GM12872 (cell line): ENCODE data around the gene DUSP22.

Experiments used
- TF ChIP-seq, protein P1 (sequence below): IDR thresholded peaks from 3 replicates; pipeline ENCODE4 v1.5.1; 2011; ENCODE audit warnings: low read depth, mild to moderate bottlenecking, low read length, moderate library complexity; ENCODE audit not compliant: insufficient read depth

Gene DUSP22

DNA sequence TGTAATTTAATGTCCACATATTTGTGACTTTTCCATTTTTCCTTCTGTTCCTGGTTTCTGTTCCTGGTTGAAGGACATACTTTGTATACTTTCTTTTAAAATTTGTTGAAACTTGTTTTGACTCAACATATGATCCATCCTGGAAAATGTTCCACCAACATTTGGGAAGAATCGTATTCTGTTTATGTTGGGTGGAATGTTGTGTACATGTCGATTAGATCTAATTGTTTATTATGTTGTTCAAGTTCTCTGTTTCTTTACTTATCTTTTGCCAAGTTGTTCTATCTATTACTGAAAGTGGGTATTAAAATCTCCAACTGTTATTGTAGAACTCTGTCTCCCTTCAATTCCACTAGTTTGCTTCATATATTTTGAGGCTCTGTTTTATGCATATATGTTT lies 27.7 kb upstream of the DUSP22 start:
- TF ChIP-seq, protein P1, sequence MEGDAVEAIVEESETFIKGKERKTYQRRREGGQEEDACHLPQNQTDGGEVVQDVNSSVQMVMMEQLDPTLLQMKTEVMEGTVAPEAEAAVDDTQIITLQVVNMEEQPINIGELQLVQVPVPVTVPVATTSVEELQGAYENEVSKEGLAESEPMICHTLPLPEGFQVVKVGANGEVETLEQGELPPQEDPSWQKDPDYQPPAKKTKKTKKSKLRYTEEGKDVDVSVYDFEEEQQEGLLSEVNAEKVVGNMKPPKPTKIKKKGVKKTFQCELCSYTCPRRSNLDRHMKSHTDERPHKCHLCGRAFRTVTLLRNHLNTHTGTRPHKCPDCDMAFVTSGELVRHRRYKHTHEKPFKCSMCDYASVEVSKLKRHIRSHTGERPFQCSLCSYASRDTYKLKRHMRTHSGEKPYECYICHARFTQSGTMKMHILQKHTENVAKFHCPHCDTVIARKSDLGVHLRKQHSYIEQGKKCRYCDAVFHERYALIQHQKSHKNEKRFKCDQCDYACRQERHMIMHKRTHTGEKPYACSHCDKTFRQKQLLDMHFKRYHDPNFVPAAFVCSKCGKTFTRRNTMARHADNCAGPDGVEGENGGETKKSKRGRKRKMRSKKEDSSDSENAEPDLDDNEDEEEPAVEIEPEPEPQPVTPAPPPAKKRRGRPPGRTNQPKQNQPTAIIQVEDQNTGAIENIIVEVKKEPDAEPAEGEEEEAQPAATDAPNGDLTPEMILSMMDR, result no peak

DNA sequence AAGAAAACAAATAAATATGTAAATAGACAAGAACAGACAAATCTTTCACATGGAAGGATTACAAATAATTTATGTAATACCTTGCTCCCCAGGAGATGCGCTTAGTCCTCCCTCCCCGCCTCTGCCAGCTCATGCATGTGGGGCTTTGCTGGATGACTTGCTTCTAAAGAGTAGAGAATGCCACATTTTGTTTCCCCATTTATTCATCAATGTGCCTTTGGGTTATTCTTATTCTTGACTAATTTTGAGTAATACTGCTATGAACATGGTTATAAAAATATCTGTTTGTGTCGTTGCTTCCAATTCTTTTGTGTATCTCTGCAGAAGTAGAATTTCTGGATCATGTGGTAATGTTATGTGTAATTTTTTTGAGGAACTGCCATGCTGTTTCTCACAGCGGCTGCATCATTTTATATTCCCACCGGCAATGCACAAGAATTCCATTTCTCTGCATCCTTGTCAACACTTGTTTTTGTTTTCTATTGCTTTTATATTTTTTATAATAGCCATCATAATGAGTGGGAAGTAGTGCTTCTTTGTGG lies 23.8 kb upstream of the DUSP22 start:
- TF ChIP-seq, protein P1, result no peak

DNA sequence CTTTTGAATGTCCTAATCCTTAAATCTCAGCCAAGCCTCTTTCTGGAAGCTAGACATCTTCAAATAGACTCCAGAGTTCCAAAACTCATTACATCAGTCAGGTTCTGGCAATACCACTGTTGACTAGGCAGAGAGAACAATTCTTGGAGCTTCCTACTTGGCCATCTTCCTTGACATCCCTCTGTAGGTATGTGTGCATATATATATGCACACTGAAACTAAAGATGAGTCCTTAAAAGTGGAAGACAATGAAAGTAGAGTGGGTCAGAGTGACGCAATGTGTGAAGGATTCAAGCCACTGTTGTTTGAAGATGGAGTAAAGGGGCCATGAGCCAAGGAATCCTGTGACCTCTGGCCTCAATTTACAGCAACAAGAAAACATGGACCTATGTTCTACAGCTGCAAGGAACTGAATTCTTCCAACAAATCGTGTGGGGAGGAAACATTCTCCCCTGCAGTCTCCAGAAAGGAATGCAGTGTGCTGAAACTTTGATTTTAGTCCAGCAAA lies 18.7 kb upstream of the DUSP22 start:
- TF ChIP-seq, protein P1, result no peak

DNA sequence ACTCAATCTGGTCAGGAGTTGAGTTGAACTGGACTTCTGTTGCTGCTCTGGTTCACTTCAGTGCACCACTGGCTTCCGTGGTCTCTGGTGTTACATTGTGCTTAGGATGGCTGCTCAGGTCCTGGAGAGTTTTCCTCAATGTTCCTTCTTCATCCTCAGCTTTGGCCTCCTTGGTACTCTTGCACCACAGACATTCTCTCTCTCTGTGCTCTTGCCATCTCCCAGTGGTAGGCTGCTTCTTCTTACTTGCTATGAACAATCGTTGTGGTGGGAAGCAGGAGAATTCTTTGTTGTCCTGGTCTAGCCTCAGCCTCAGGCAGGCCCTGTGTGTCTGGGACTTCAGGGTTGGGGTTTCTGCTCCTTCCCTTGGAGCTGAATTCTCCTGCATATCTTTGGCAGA lies 14.5 kb upstream of the DUSP22 start:
- TF ChIP-seq, protein P1, result no peak

DNA sequence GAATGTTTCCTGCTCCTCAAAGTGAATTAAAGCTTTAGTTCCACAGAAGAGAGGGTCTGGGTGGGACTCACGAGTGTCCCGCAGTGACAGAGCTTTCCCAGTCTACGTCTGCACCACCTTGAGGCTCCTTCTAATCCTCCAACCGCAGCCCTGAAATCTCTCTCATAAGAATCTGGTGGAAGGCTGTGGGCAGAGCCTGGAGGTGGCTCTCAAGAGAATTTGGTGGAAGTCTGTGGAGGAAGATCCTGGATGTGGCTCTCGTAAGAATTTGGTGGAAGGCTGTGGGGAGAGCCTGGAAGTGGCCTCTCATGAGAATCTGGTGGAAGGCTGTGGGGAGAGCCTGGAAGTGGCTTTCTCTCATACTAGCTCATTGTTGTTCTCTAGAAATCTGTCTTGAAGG lies 13.8 kb upstream of the DUSP22 start:
- TF ChIP-seq, protein P1, result no peak

DNA sequence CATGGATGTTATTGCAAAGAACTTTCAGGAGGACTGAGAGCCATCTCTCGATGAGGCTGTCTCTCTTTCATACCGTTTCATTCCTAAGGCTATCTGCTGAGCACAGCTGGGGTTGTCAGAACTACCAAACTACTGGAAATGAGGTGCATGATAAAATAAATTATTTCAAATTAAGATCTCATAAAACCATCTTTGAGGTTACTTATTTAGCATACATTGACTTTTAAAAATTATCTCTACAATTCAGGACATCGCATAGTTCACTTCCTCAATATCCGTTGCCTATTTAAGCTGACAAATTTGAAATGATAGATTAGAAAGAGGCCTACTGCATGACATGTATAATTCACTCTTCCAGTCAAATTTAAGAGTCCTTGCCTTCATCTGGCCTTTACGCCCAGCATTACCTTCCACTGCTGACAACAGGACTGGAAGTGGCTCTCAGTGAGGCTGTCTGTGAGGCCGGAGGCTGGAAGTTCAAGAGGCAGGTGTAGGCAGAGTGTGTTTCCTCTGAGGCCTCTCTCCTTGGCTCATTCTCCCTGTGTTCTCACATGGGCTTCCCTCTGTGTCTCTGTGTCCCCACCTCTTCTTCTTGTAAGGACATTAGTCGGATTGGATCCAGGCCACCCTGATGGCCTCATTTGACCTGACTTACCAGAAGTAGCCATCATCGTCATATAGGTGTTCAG lies 12.8 kb upstream of the DUSP22 start:
- TF ChIP-seq, protein P1, result no peak

DNA sequence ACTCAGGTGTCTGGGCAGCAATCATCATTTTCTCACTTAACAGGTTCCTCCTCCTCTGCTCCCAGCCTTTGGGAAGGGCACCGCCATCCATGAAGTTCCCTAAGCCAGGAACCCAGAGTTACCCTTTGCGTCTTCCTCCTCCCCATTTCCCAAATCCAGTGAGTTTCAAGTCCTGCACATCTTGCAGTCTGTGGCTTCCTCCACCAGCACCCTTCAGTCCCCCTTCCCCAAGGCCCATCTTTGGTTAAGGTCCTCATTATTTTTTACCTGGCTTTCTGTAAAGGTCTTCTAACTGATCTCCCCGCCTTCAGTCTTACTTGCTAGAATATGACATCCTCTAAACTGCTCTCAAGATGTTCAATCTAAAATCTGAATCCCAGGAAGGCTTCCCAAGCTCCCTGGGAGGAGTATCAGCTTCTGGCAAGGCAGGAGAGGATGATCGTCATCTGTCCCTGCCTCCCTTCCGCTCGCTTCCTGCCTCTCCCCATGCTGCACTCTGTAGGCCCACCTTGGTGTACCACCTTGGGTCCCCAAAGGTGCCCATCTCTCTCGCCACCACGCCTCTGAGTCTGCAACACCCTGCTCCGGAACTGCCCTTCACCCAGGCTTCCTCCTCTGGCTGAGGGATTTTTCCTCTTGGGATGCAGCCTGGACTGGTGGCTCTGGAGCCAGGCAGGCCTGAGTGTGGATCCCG lies 11.4 kb upstream of the DUSP22 start:
- TF ChIP-seq, protein P1, result no peak
